Gastroesophageal sphincter (tissue), 4 donors: ENCODE results near the gene NDUFA5. TPM values are rescaled to one million over a fixed set of nuclear protein-coding genes. Genes with fewer than 3 reads are reported as not detected.

ENCODE experiments used
- ATAC-seq: fragments of 150-250 bp; one replicate; pipeline ENCODE4 v1.9.1; 2016; ENCODE audit warnings: mild to moderate bottlenecking, moderate library complexity
- H3K27ac ChIP-seq, 4 donors: fragments of 200-600 bp; sonication (generic) in 3 of 4; 1 replicate in 3 of 4; 2 replicates in 1 of 4; pipeline ENCODE4 v1.5.1; 2016 to 2019
- H3K27me3 ChIP-seq: fragments of 200-600 bp; sonication (generic); one replicate; pipeline ENCODE4 v1.5.1; 2019
- H3K36me3 ChIP-seq, 2 donors: fragments of 200-600 bp; sonication (generic); one replicate each; pipeline ENCODE4 v1.5.1; 2019; ENCODE audit warnings: control low read depth in 1 of 2
- H3K4me1 ChIP-seq, 3 donors: fragments of 200-600 bp; sonication (generic); 1 replicate in 2 of 3; 2 replicates in 1 of 3; pipeline ENCODE4 v1.5.1; 2016 to 2019; ENCODE audit warnings: control low read depth in 2 of 3
- H3K4me3 ChIP-seq, 2 donors: fragments of 200-600 bp; sonication (generic); one replicate each; pipeline ENCODE4 v1.5.1; 2019; ENCODE audit warnings: mild to moderate bottlenecking in 1 of 2, moderate library complexity in 1 of 2
- H3K9me3 ChIP-seq, 3 donors: fragments of 200-600 bp; sonication (generic); one replicate each; pipeline ENCODE4 v1.5.1; 2017 to 2019; ENCODE audit warnings: control low read depth in 2 of 3
- CTCF ChIP-seq, 4 experiments: fragments of 200-600 bp in 2 of 4; fragments of 450-650 bp in 2 of 4; sonication (generic) in 1 of 4; IDR thresholded peaks; one replicate each; pipeline ENCODE4 v1.5.1; 2017 to 2019; ENCODE audit warnings: antibody characterized with exemption in 4 of 4, mild to moderate bottlenecking in 2 of 4, moderate library complexity in 2 of 4
- EP300 ChIP-seq: sonication (generic); formaldehyde crosslinking; IDR thresholded peaks from one replicate; pipeline ENCODE4 v1.6.1; 2017; ENCODE audit warnings: antibody characterized with exemption, mild to moderate bottlenecking
- POLR2A ChIP-seq, 2 donors: fragments of 450-650 bp; IDR thresholded peaks; one replicate each; pipeline ENCODE4 v1.6.1; 2017; ENCODE audit warnings: antibody characterized with exemption in 2 of 2, mild to moderate bottlenecking in 2 of 2, moderate library complexity in 1 of 2
- POLR2AphosphoS5 ChIP-seq: sonication (generic); formaldehyde crosslinking; IDR thresholded peaks from one replicate; pipeline ENCODE4 v1.6.1; 2017; ENCODE audit warnings: antibody characterized with exemption
- WGBS, 2 donors: methylation state at CpG; one replicate each; pipeline ENCODE4 v1.1.5; 2018; ENCODE audit warnings: low coverage in 1 of 2; 5-methylcytosine and 5-hydroxymethylcytosine counted together
- total RNA-seq, 4 donors: library from RNA; depleted of rRNA; stranded (reverse); fragments of >200 nt; gene quantifications; one replicate each; pipeline ENCODE4 v1.1.0, GENCODE V29; 2016

Gene NDUFA5
- total RNA-seq, 4 donors from 2014 or later, result 65.4 to 172 (median 115) TPM

- H3K4me3 ChIP-seq, result no peak overlapping the region
- ATAC-seq, result no peak
- H3K36me3 ChIP-seq, result no peaks in the 10 kb centered on the region
- H3K27me3 ChIP-seq, result no peaks in the 10 kb centered on the region
- TF ChIP-seq POLR2AphosphoS5 (no peak), CTCF (IDR thresholded peaks at IDR 0.05) (no peak), EP300 (no peak), POLR2A (IDR thresholded peaks at IDR 0.05) (no peak)
- no peaks in the 10 kb centered on the region for H3K4me1 ChIP-seq
- 78 to 100% methylated on average over 1 of the region's 1 CpG for WGBS, 2 donors
- no peaks in the 10 kb centered on the region for H3K9me3 ChIP-seq
- H3K27ac ChIP-seq, result no peak overlapping the region
Observed at GRCh38 chr7:123571684-123572083, 14.1 kb upstream of the NDUFA5 start.

GRCh38 chr7:123571187-123571586 lies 13.6 kb upstream of the NDUFA5 start:
- Histone ChIP-seq H3K9me3 (no peaks in the 10 kb centered on the region), H3K4me3 (no peak overlapping the region), H3K27ac (no peak overlapping the region), H3K36me3 (no peaks in the 10 kb centered on the region), H3K4me1 (no peaks in the 10 kb centered on the region), H3K27me3 (no peaks in the 10 kb centered on the region)
- TF ChIP-seq CTCF (IDR thresholded peaks at IDR 0.05), result no peak
- no peak for TF ChIP-seq POLR2AphosphoS5
- no peak for TF ChIP-seq EP300
- no peak for TF ChIP-seq POLR2A (IDR thresholded peaks at IDR 0.05)
- no peak for ATAC-seq
- 27 to 50% methylated on average over 1 of the region's 1 CpG for WGBS, 2 donors

GRCh38 chr7:123570390-123571182 lies 13.0 kb upstream of the NDUFA5 start:
- Histone ChIP-seq H3K4me3 (no peak overlapping the region), H3K9me3 (no peaks in the 10 kb centered on the region), H3K27me3 (no peaks in the 10 kb centered on the region)

GRCh38 chr7:123569352-123570010 lies 11.9 kb upstream of the NDUFA5 start:
- H3K27me3 ChIP-seq, result no peaks in the 10 kb centered on the region
- ATAC-seq, result no peak
- no peaks in the 10 kb centered on the region for H3K36me3 ChIP-seq
- no peaks in the 10 kb centered on the region for H3K4me1 ChIP-seq
- 42% methylated on average over 2 of the region's 2 CpGs for WGBS, 2 donors
- TF ChIP-seq POLR2A (IDR thresholded peaks at IDR 0.05), result no peak
- no peak for TF ChIP-seq POLR2AphosphoS5
- TF ChIP-seq EP300, result no peak
- no peak for TF ChIP-seq CTCF (IDR thresholded peaks at IDR 0.05)
- H3K9me3 ChIP-seq, result no peaks in the 10 kb centered on the region
- no peak overlapping the region for H3K27ac ChIP-seq
- no peak overlapping the region for H3K4me3 ChIP-seq

More at GRCh38 chr7:123570390-123571182, 13.0 kb upstream of the NDUFA5 start:
- TF ChIP-seq CTCF (IDR thresholded peaks at IDR 0.05) (no peak), POLR2A (IDR thresholded peaks at IDR 0.05) (no peak), EP300 (no peak), POLR2AphosphoS5 (no peak)
- no peaks in the 10 kb centered on the region for H3K36me3 ChIP-seq
- H3K4me1 ChIP-seq, result no peaks in the 10 kb centered on the region
- H3K27ac ChIP-seq, result no peak overlapping the region
- no peak for ATAC-seq
- WGBS, 2 donors, result 40% methylated on average over 2 to 3 of the region's 4 CpGs

DNA sequence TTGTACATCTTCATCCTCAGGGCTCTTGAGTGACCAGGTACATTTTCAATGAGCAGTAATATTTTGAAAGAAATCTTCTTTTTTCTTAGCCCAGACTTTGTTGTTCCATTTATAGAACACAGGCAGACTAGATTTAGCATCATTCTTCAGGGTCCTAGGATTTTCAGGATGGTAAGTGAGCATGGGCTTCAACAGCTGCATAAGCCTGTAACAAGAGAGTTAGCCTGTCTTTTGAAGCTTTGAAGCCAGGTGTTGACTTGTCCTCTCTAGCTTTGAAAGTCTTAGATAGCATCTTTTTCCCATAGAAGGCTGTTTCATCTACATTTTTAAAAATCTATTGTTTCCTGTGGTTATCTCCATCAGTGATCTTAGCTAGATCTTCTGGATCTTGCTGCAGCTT lies 4.5 kb upstream of the NDUFA5 start:
- H3K27me3 ChIP-seq, result no peaks in the 10 kb centered on the region
- no peak overlapping the region for H3K4me3 ChIP-seq
- no peak overlapping the region for H3K27ac ChIP-seq
- no peaks in the 10 kb centered on the region for H3K36me3 ChIP-seq
- ATAC-seq, result no peak
- H3K9me3 ChIP-seq, result no peaks in the 10 kb centered on the region
- TF ChIP-seq POLR2A (IDR thresholded peaks at IDR 0.05) (no peak), CTCF (IDR thresholded peaks at IDR 0.05) (no peak), EP300 (no peak), POLR2AphosphoS5 (no peak)
- H3K4me1 ChIP-seq, result peaks cover 0 to 5% (median 0%) of the 10 kb centered on the region in 3 donors
